NB4 (cell line): Measurements from ENCODE around the gene RNF220.
"Not testable (repeated sequence)": the region's sequence is repeated elsewhere in the genome, so short reads cannot be mapped to it uniquely, and the experiment has no call there.

Source experiments
- CTCF ChIP-seq: IDR thresholded peaks from one replicate; pipeline ENCODE4 v1.5.1; 2012; ENCODE audit warnings: low read depth, low read length
- MYC ChIP-seq: IDR thresholded peaks from 2 replicates; pipeline ENCODE4 v1.6.1; 2011; ENCODE audit warnings: low read depth, low read length
- POLR2A ChIP-seq: IDR thresholded peaks from 2 replicates; pipeline ENCODE4 v1.6.1; 2011; ENCODE audit warnings: mild to moderate bottlenecking; ENCODE audit not compliant: insufficient read length; ENCODE audit errors: extremely low read depth

DNA sequence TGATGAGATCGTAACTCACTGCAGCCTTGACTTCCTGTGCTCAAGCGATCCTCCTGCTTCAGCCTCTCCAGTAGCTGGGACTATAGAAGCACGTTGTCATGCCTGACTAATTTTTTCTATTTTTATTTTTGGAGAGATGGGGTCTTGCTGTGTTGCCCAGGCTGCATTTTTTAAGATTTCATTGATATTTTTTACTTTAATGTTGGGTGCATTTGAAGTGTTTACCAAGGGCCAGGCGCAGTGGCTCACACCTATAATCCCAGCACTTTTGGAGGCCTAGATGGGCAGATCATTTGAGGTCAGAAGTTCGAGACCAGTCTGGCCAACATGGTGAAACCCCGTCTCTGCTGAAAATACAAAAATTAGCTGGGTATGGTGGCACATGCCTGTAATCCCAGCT, 97.8 kb downstream of the RNF220 start:
- not testable (repeated sequence) for TF ChIP-seq CTCF, POLR2A, MYC
